WI38 (cell line): ENCODE measurements around the gene SHISA9.

Experiments used
- H3K4me3 ChIP-seq: 2 replicates; pipeline ENCODE4 v1.5.1; 2011; ENCODE audit warnings: low read depth, mild to moderate bottlenecking, control low read depth, low read length
- CTCF ChIP-seq: IDR thresholded peaks from 2 replicates; pipeline ENCODE4 v1.5.1; 2012; ENCODE audit warnings: low read depth, mild to moderate bottlenecking, control low read depth, low read length

The SHISA9 gene

GRCh38 chr16:13098536-13098935 lies 197.1 kb downstream of the SHISA9 start:
- H3K4me3 ChIP-seq: no peak overlapping the region
- TF ChIP-seq CTCF: no peak

GRCh38 chr16:13099822-13100221 lies 198.4 kb downstream of the SHISA9 start:
- TF ChIP-seq CTCF: no peak
- no peak overlapping the region for H3K4me3 ChIP-seq

GRCh38 chr16:13100970-13101369 lies 199.6 kb downstream of the SHISA9 start:
- no peak overlapping the region for H3K4me3 ChIP-seq
- TF ChIP-seq CTCF: no peak

GRCh38 chr16:13101828-13102227 lies 200.4 kb downstream of the SHISA9 start:
- no peak overlapping the region for H3K4me3 ChIP-seq
- TF ChIP-seq CTCF: no peak

GRCh38 chr16:13102401-13102800 lies 201.0 kb downstream of the SHISA9 start:
- TF ChIP-seq CTCF: no peak
- no peak overlapping the region for H3K4me3 ChIP-seq

- no peak for TF ChIP-seq CTCF
- H3K4me3 ChIP-seq: no peak overlapping the region
These were observed 202.6 kb downstream of the SHISA9 start for GRCh38 chr16:13103831-13104530.

- H3K4me3 ChIP-seq: no peak overlapping the region
- TF ChIP-seq CTCF: no peak
These were observed 203.4 kb downstream of the SHISA9 start for GRCh38 chr16:13104772-13105171.
